GM12873 (cell line): ENCODE results near the gene SORL1.

ENCODE experiments used
- TF ChIP-seq, protein P1 (sequence below): IDR thresholded peaks from 2 replicates; pipeline ENCODE4 v1.5.1; 2012; ENCODE audit warnings: low read depth, mild to moderate bottlenecking, moderate library complexity, low read length, control low read depth; ENCODE audit not compliant: insufficient read depth; ENCODE audit errors: missing control alignments

SORL1 gene

DNA sequence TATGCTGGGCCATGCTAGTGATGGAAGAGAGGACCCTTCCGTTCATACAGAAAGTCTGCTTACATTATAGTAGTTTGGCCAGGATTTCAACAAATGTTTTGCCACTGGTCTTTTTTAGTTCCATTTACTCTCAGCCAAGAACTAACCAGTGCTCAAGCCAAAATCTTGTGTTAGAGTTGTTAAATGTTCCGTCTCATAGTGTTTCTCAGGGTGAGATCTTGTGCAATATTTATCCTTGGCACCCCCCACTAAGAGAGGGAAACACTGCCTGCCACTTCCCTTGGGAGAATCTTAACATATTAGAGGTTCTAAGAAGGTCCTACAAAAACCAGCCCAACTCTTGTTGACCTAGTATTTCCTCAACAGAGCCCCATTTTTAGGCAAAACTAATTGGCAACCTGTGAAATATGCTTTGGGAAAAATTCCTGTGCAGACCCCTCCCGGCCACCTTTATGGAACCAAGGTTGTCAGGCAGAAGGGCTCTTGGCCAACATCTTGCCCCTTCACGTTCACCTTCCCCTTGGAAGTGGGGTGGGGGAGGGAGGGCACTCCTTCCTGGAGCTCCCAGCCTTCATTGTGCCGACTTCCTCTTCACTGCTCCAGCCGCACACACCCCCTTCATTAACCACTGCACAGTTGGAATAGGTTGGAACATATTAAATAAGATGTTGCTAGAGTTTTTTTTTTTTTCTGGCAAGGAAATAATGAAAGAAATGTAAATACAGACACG, 173.8 kb downstream of the SORL1 start:
- TF ChIP-seq, protein P1, sequence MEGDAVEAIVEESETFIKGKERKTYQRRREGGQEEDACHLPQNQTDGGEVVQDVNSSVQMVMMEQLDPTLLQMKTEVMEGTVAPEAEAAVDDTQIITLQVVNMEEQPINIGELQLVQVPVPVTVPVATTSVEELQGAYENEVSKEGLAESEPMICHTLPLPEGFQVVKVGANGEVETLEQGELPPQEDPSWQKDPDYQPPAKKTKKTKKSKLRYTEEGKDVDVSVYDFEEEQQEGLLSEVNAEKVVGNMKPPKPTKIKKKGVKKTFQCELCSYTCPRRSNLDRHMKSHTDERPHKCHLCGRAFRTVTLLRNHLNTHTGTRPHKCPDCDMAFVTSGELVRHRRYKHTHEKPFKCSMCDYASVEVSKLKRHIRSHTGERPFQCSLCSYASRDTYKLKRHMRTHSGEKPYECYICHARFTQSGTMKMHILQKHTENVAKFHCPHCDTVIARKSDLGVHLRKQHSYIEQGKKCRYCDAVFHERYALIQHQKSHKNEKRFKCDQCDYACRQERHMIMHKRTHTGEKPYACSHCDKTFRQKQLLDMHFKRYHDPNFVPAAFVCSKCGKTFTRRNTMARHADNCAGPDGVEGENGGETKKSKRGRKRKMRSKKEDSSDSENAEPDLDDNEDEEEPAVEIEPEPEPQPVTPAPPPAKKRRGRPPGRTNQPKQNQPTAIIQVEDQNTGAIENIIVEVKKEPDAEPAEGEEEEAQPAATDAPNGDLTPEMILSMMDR = no peak

DNA sequence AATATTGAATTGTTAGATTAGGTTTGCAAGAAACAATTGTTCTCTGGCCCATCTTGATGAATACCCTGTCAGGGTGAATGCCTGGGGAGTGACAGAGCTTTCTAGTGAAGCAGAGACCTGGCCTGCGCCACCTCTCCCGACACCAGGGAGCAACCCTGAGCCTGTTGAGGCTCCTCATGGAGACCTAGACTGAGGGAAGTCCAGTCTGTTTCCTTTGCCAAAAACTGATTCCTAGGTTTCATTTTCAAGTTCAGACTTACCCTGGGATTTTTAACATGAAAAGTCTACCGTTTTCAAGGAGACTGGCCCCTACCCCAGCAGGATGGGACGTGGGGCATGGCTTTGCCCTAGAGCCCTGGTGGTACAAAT, 174.4 kb downstream of the SORL1 start:
- TF ChIP-seq, protein P1 = no peak

DNA sequence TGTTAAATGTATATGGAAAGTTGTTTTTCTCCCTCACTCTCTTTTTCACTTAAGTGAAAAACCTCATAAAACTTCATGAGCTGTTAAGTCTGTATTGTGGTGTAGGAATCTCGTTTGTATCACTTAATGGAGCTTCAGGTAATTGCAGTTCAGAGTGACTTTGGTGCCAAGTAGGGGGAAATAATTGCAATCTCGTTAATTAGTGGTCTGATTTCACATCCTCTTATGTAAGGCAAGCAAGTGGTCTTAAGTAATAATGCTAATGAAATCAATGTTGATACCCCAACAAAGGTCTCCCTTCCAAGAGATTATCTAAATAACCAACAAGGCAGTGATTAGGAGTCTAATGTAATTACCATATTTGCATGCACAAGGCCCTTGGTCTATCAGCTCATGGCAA, 174.9 kb downstream of the SORL1 start:
- TF ChIP-seq, protein P1 = no peak

DNA sequence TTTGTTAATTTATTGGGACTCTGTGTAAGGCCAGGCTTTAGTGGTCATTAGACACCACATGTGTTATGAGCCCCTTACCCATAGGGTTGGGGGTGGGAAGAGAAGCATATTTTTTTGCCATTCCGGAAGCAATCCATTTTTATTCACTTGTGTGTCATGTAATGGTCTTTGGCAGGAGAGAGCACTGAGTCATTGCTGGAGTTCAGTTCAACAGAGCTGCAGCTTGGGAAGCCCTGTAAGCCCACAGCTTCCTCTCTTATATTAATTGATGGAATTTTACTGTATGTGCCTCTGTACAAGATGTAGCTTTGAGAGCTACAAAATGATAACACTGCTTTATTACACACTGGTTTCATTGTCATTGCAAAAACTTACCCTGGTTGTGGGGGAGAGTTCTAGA, 177.9 kb downstream of the SORL1 start:
- TF ChIP-seq, protein P1 = no peak

DNA sequence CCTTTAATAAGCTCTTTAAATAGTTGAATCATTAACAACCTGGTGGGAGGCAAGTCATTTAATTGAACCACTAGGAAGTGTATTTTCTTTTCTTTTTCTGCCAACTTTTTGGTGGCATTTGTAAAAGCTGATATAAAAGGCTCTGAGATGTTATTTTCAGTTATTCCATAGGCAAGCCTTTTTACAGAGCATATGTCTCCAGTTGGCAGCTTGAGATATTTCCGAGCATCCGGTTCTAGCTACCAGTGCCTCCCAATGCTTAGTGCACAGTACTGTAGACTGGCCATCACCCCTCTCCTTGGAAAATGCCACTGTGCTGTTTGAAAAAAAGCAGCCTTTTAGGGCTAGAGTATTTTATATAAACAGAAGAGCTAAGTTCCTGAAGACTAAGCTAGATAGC, 179.3 kb downstream of the SORL1 start:
- TF ChIP-seq, protein P1 = no peak

DNA sequence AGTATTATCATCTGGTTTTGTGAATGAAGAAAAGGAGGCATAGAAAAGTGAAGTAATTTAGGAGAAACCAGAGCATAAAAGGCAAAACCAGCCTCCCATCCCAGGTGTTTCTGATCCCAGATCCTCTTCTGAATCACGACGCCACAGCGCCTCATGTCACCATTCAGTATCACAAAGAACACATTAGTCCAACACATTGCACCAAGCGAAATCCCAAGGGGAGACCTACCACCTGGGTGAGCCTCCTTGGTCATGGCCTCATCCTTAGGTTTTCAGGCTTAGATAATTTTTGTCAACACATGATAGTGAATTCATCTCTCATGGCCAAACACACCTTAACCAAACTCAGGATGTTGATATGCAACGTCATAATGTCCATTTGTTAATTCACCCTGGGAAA, 182.2 kb downstream of the SORL1 start:
- TF ChIP-seq, protein P1 = no peak

DNA sequence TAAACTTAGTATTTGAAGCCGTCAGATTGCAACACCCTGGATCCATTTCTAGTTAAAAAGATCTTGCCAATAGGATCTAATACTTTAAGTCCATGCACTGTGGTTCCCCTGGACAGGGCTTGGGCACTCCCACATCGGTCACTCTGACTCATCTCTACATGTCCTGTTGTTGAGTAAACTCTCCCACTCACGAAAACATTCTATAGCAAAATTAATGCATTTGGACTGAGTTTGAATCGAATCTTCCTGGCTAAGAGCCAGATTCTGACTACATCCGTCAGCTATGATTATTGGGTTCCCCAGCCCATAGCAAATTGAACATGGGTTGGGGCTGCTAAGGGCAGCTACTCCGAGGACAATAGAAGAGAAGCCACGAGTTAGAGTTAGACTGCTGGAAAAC, 182.8 kb downstream of the SORL1 start:
- TF ChIP-seq, protein P1 = no peak
